H9 (cell line): ENCODE data around the gene PKP1. TPM values are rescaled to one million over a fixed set of nuclear protein-coding genes. Genes with fewer than 3 reads are reported as not detected.

ENCODE experiments used
- DNase-seq: peaks from one replicate; pipeline ENCODE4 v3.0.0-alpha.2; 2017
- H2AFZ ChIP-seq: one replicate; pipeline ENCODE4 v1.6.1; 2013; ENCODE audit warnings: mild to moderate bottlenecking, low read length, control low read depth, moderate library complexity
- H2AK5ac ChIP-seq: 2 replicates; pipeline ENCODE4 v1.6.1; 2013; ENCODE audit warnings: low read length, control low read depth, mixed read lengths; ENCODE audit not compliant: insufficient read length
- H2BK120ac ChIP-seq: one replicate; pipeline ENCODE4 v1.6.1; 2013; ENCODE audit warnings: low read depth, mild to moderate bottlenecking, low read length, control low read depth, inconsistent platforms; ENCODE audit not compliant: poor library complexity, severe bottlenecking
- H2BK12ac ChIP-seq: 2 replicates; pipeline ENCODE4 v1.6.1; 2013; ENCODE audit warnings: low read length, control low read depth, mixed read lengths, low read depth; ENCODE audit not compliant: insufficient read length
- H2BK15ac ChIP-seq: 2 replicates; pipeline ENCODE4 v1.6.1; 2013; ENCODE audit warnings: low read depth, low read length, control low read depth
- H2BK20ac ChIP-seq: one replicate; pipeline ENCODE4 v1.6.1; 2013; ENCODE audit warnings: low read depth, mild to moderate bottlenecking, low read length, control low read depth, inconsistent platforms; ENCODE audit not compliant: poor library complexity, severe bottlenecking
- H2BK5ac ChIP-seq: 2 replicates; pipeline ENCODE4 v1.6.1; 2013; ENCODE audit warnings: low read length, control low read depth, mixed read lengths; ENCODE audit not compliant: insufficient read length
- H3K14ac ChIP-seq: 2 replicates; pipeline ENCODE4 v1.6.1; 2013; ENCODE audit warnings: low read length, control low read depth; ENCODE audit not compliant: insufficient read depth
- H3K18ac ChIP-seq: 2 replicates; pipeline ENCODE4 v1.6.1; 2013; ENCODE audit warnings: low read depth, mild to moderate bottlenecking, mixed read lengths, low read length, control low read depth; ENCODE audit not compliant: insufficient read length
- H3K23ac ChIP-seq: 2 replicates; pipeline ENCODE4 v1.6.1; 2013; ENCODE audit warnings: low read length, control low read depth, mixed read lengths, low read depth; ENCODE audit not compliant: insufficient read length
- H3K23me2 ChIP-seq: 2 replicates; pipeline ENCODE4 v1.6.1; 2013; ENCODE audit warnings: low read depth, mild to moderate bottlenecking, mixed read lengths, low read length, control low read depth; ENCODE audit not compliant: insufficient read length, poor library complexity, severe bottlenecking
- H3K27ac ChIP-seq: 2 replicates; pipeline ENCODE4 v1.5.1; 2013; ENCODE audit warnings: low read length, control low read depth, mixed read lengths, low read depth; ENCODE audit not compliant: insufficient read length
- H3K27me3 ChIP-seq: 2 replicates; pipeline ENCODE4 v1.6.1; 2013; ENCODE audit warnings: low read length, control low read depth, inconsistent platforms; ENCODE audit not compliant: insufficient read depth
- H3K4ac ChIP-seq: 2 replicates; pipeline ENCODE4 v1.6.1; 2013; ENCODE audit warnings: low read depth, mild to moderate bottlenecking, control low read depth, inconsistent platforms, low read length, moderate library complexity
- H3K4me1 ChIP-seq: 2 replicates; pipeline ENCODE4 v1.6.1; 2013; ENCODE audit warnings: low read length, control low read depth, inconsistent platforms; ENCODE audit not compliant: insufficient read depth
- H3K4me2 ChIP-seq: 2 replicates; pipeline ENCODE4 v1.6.1; 2013; ENCODE audit warnings: low read length, control low read depth, mixed read lengths; ENCODE audit not compliant: insufficient read length, insufficient read depth
- H3K56ac ChIP-seq: 2 replicates; pipeline ENCODE4 v1.6.1; 2013; ENCODE audit warnings: low read depth, mild to moderate bottlenecking, mixed read lengths, low read length, control low read depth; ENCODE audit not compliant: insufficient read length
- H3K79me1 ChIP-seq: 2 replicates; pipeline ENCODE4 v1.6.1; 2013; ENCODE audit warnings: low read depth, mild to moderate bottlenecking, moderate library complexity, low read length, control low read depth, inconsistent platforms; ENCODE audit not compliant: insufficient read depth, poor library complexity, severe bottlenecking
- H3K79me2 ChIP-seq: 2 replicates; pipeline ENCODE4 v1.6.1; 2013; ENCODE audit warnings: low read length, control low read depth, inconsistent platforms; ENCODE audit not compliant: insufficient read depth
- H3K9ac ChIP-seq: 2 replicates; pipeline ENCODE4 v1.6.1; 2013; ENCODE audit warnings: low read length, control low read depth, mixed read lengths; ENCODE audit not compliant: insufficient read length; ENCODE audit errors: extremely low read depth
- H3K9me3 ChIP-seq: one replicate; pipeline ENCODE4 v1.6.1; 2013; ENCODE audit warnings: low read depth, low read length, inconsistent platforms; ENCODE audit not compliant: control insufficient read depth
- H3T11ph ChIP-seq: one replicate; pipeline ENCODE4 v1.6.1; 2013; ENCODE audit warnings: mild to moderate bottlenecking, low read length, control low read depth, inconsistent platforms
- H4K20me1 ChIP-seq: one replicate; pipeline ENCODE4 v1.6.1; 2013; ENCODE audit not compliant: control insufficient read depth, insufficient read length, insufficient read depth
- H4K5ac ChIP-seq: 2 replicates; pipeline ENCODE4 v1.6.1; 2013; ENCODE audit warnings: low read depth, mild to moderate bottlenecking, mixed read lengths, low read length, control low read depth; ENCODE audit not compliant: insufficient read length
- H4K8ac ChIP-seq: replicated peaks from 2 replicates; pipeline ENCODE4 v1.6.1; 2013; ENCODE audit warnings: low read length, control low read depth, mixed read lengths, low read depth; ENCODE audit not compliant: insufficient read length
- H4K91ac ChIP-seq: 2 replicates; pipeline ENCODE4 v1.6.1; 2013; ENCODE audit warnings: low read depth, mild to moderate bottlenecking, moderate library complexity, mixed read lengths, low read length, control low read depth; ENCODE audit not compliant: insufficient read length
- H3K27ac Mint-ChIP-seq, 3 experiments: 2 replicates in 2 of 3; 3 replicates in 1 of 3; pipeline ENCODE4 v1.8.0; 2020 to 2021; ENCODE audit warnings: mixed read lengths in 3 of 3, mild to moderate bottlenecking in 1 of 3, moderate library complexity in 1 of 3
- H3K27me3 Mint-ChIP-seq: 2 replicates; pipeline ENCODE4 v1.8.0; 2021; ENCODE audit warnings: low read depth, mild to moderate bottlenecking, moderate library complexity, mixed read lengths
- H3K36me3 Mint-ChIP-seq, 3 experiments: 2 replicates in 2 of 3; 3 replicates in 1 of 3; pipeline ENCODE4 v1.8.0; 2020 to 2021; ENCODE audit warnings: low read depth in 3 of 3, mixed read lengths in 3 of 3; ENCODE audit not compliant: insufficient read depth in 1 of 3
- H3K4me1 Mint-ChIP-seq, 2 experiments: 2 replicates each; pipeline ENCODE4 v1.8.0; 2020; ENCODE audit warnings: mixed read lengths in 2 of 2
- H3K4me3 Mint-ChIP-seq, 2 experiments: 2 replicates in 1 of 2; 3 replicates in 1 of 2; pipeline ENCODE4 v1.8.0; 2020 to 2021; ENCODE audit warnings: mild to moderate bottlenecking in 2 of 2, mixed read lengths in 2 of 2, moderate library complexity in 1 of 2
- H3K9me3 Mint-ChIP-seq, 2 experiments: 2 replicates in 1 of 2; 3 replicates in 1 of 2; pipeline ENCODE4 v1.8.0; 2020; ENCODE audit warnings: mild to moderate bottlenecking in 2 of 2, mixed read lengths in 2 of 2, moderate library complexity in 1 of 2
- WGBS: extraction: QIAGEN DNeasy Blood & Tissue Kit; methylation state at CpG from one replicate; pipeline ENCODE4 v1.1.7; 2013; ENCODE audit warnings: missing lambda C conversion rate, low lambda C conversion rate, mixed read lengths; ENCODE audit not compliant: insufficient read length; ENCODE audit errors: extremely low coverage; 5-methylcytosine and 5-hydroxymethylcytosine counted together
- total RNA-seq: library from RNA; stranded (reverse); gene quantifications from 2 replicates; pipeline ENCODE4 v1.2.1, GENCODE V29; 2021
- TF ChIP-seq, protein P1 (sequence below): fragments of 200-600 bp; sonication (generic); conservative IDR thresholded peaks from 3 replicates; pipeline ENCODE4 v1.8.0; 2021; ENCODE audit warnings: antibody characterized with exemption, mild to moderate bottlenecking

PKP1 gene
- total RNA-seq, 1 experiment from 2014 or later: 0.09 TPM

DNA sequence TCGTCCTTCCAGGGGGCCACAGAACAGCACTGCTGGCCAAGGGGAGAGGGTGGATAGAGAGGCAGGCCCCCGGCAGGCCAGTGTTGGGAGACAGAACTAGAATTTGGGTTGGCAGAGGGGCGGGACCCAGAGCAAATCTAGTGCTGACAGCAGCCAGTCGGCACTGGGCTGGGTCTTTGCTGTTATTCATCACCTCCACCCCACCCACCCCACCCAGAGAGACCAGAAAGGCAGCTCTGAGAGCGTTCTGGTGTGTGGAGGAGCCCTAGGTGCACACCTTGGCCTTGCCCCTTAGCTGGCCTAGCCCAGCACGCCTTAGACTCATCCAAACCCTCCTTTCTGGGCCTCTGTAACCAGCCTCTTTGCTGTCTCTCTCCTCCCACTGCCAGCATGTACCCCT is 6.4 kb upstream of the PKP1 start:
- Histone ChIP-seq H3K79me2 (no peaks in the 10 kb centered on the region), H3K27me3 (no peaks in the 10 kb centered on the region), H2BK5ac (no peak overlapping the region), H3K27ac (no peak overlapping the region), H4K8ac (no peak overlapping the region), H3K23ac (no peak overlapping the region), H3K18ac (no peak overlapping the region), H2BK15ac (no peak overlapping the region), H3K79me1 (no peaks in the 10 kb centered on the region), H4K20me1 (no peaks in the 10 kb centered on the region), H4K91ac (no peak overlapping the region), H3K14ac (no peak overlapping the region; the same call in 1 of the 2 replicates), H2AFZ (no peak overlapping the region), H3K4me1 (no peaks in the 10 kb centered on the region), H2BK20ac (no peak overlapping the region), H3T11ph (no peak overlapping the region), H3K23me2 (no peaks in the 10 kb centered on the region), H3K4ac (no peak overlapping the region), H3K9ac (no peak overlapping the region), H2BK120ac (no peak overlapping the region), H4K5ac (no peak overlapping the region), H3K9me3 (no peaks in the 10 kb centered on the region), H3K56ac (no peak overlapping the region), H2BK12ac (no peak overlapping the region), H2AK5ac (no peak overlapping the region), H3K4me2 (no peak overlapping the region)
- no peak for DNase-seq
- Mint-ChIP-seq H3K27ac (peak overlapping the region in 1 of 3 experiments; percentile 92; a peak in 1 of 7 replicates), H3K27me3 (peaks cover 15% of the 10 kb centered on the region), H3K9me3 (no peaks in the 10 kb centered on the region), H3K4me3 (no peak overlapping the region), H3K4me1 (peaks cover 11 to 16% of the 10 kb centered on the region in 2 experiments), H3K36me3 (no peaks in the 10 kb centered on the region)
- TF ChIP-seq, protein P1, sequence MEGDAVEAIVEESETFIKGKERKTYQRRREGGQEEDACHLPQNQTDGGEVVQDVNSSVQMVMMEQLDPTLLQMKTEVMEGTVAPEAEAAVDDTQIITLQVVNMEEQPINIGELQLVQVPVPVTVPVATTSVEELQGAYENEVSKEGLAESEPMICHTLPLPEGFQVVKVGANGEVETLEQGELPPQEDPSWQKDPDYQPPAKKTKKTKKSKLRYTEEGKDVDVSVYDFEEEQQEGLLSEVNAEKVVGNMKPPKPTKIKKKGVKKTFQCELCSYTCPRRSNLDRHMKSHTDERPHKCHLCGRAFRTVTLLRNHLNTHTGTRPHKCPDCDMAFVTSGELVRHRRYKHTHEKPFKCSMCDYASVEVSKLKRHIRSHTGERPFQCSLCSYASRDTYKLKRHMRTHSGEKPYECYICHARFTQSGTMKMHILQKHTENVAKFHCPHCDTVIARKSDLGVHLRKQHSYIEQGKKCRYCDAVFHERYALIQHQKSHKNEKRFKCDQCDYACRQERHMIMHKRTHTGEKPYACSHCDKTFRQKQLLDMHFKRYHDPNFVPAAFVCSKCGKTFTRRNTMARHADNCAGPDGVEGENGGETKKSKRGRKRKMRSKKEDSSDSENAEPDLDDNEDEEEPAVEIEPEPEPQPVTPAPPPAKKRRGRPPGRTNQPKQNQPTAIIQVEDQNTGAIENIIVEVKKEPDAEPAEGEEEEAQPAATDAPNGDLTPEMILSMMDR: no peak
- WGBS: no CpG with 5 or more reads among the region's 6 CpGs
